Measurements from ENCODE around the gene DUSP12. TPM values are rescaled to one million over a fixed set of nuclear protein-coding genes. Genes with fewer than 3 reads are reported as not detected.

The DUSP12 gene
- total RNA-seq, 1 experiment from 2014 or later, result 29.4 TPM

- ChIA-PET POLR2A (interaction anchor here (0.7 to 2.6 kb wide), 2 partner anchors 23 to 1230 kb away, joined by 3 to 10 read pairs; partner anchors contain the start of gene DUSP12), CTCF (interaction anchor here (0.6 to 2.4 kb wide), 13 partner anchors 9 to 337 kb away, joined by 3 to 23 read pairs (median 4); partner anchors contain the start of gene DUSP12)
- Mint-ChIP-seq H3K27ac (no peak overlapping the region), H3K4me1 (peaks cover 33% of the 10 kb centered on the region), H3K27me3 (ENCODE audit: low read depth) (peaks cover 68% of the 10 kb centered on the region), H3K4me3 (peak overlapping the region; percentile 90), H3K36me3 (no peaks in the 10 kb centered on the region), H3K9me3 (no peaks in the 10 kb centered on the region)
- DNase-seq (ENCODE audit: low spot score), result peak; percentile 81
- ATAC-seq, result peak; percentile 78
- TF ChIP-seq ZBTB21 (CRISPR knock-in tag; IDR thresholded peaks at IDR 0.05; ENCODE audit: borderline replicate concordance) (no peak), ZNF219 (CRISPR knock-in tag; IDR thresholded peaks at IDR 0.05; ENCODE audit: borderline replicate concordance) (0 out of 2 replicates have a peak, but pooled peaks have one; percentile 74), GTF2I (CRISPR knock-in tag; conservative IDR thresholded peaks at IDR 0.05) (no peak), SOX15 (CRISPR knock-in tag; IDR thresholded peaks at IDR 0.05) (no peak), ATF2 (CRISPR knock-in tag; IDR thresholded peaks at IDR 0.05; ENCODE audit: borderline replicate concordance, low read depth) (no peak), TCF7 (CRISPR knock-in tag; IDR thresholded peaks at IDR 0.05; ENCODE audit: low read depth) (0 out of 2 replicates have a peak, but pooled peaks have one; percentile 2), OVOL2 (CRISPR knock-in tag; IDR thresholded peaks at IDR 0.05; ENCODE audit: borderline replicate concordance) (no peak), ZNF396 (CRISPR knock-in tag; IDR thresholded peaks at IDR 0.05; ENCODE audit: borderline replicate concordance) (no peak), NFE2L1 (CRISPR knock-in tag; IDR thresholded peaks at IDR 0.05) (no peak), ZNF423 (CRISPR knock-in tag; IDR thresholded peaks at IDR 0.05) (no peak), CBFB (CRISPR knock-in tag; IDR thresholded peaks at IDR 0.05; ENCODE audit: low read depth) (no peak), RELA (CRISPR knock-in tag; IDR thresholded peaks at IDR 0.05; ENCODE audit: borderline replicate concordance) (no peak; the same call in 1 of the 2 replicates), ATF1 (CRISPR knock-in tag; IDR thresholded peaks at IDR 0.05) (peak; percentile 8; the same call in 1 of the 2 replicates), ZNF671 (CRISPR knock-in tag; IDR thresholded peaks at IDR 0.05) (no peak), ETV6 (CRISPR knock-in tag; IDR thresholded peaks at IDR 0.05) (peak; percentile 48; the same call in 1 of the 2 replicates), ELF4 (CRISPR knock-in tag; IDR thresholded peaks at IDR 0.05; ENCODE audit: low read depth) (no peak), ESRRA (CRISPR knock-in tag; IDR thresholded peaks at IDR 0.05; ENCODE audit: borderline replicate concordance) (0 out of 2 replicates have a peak, but pooled peaks have one; percentile 37), FOXP1 (CRISPR knock-in tag; IDR thresholded peaks at IDR 0.05; ENCODE audit: borderline replicate concordance) (no peak; the same call in 1 of the 2 replicates)
- TF ChIP-seq, protein P1, sequence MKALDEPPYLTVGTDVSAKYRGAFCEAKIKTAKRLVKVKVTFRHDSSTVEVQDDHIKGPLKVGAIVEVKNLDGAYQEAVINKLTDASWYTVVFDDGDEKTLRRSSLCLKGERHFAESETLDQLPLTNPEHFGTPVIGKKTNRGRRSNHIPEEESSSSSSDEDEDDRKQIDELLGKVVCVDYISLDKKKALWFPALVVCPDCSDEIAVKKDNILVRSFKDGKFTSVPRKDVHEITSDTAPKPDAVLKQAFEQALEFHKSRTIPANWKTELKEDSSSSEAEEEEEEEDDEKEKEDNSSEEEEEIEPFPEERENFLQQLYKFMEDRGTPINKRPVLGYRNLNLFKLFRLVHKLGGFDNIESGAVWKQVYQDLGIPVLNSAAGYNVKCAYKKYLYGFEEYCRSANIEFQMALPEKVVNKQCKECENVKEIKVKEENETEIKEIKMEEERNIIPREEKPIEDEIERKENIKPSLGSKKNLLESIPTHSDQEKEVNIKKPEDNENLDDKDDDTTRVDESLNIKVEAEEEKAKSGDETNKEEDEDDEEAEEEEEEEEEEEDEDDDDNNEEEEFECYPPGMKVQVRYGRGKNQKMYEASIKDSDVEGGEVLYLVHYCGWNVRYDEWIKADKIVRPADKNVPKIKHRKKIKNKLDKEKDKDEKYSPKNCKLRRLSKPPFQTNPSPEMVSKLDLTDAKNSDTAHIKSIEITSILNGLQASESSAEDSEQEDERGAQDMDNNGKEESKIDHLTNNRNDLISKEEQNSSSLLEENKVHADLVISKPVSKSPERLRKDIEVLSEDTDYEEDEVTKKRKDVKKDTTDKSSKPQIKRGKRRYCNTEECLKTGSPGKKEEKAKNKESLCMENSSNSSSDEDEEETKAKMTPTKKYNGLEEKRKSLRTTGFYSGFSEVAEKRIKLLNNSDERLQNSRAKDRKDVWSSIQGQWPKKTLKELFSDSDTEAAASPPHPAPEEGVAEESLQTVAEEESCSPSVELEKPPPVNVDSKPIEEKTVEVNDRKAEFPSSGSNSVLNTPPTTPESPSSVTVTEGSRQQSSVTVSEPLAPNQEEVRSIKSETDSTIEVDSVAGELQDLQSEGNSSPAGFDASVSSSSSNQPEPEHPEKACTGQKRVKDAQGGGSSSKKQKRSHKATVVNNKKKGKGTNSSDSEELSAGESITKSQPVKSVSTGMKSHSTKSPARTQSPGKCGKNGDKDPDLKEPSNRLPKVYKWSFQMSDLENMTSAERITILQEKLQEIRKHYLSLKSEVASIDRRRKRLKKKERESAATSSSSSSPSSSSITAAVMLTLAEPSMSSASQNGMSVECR (CRISPR knock-in tag; IDR thresholded peaks at IDR 0.05; ENCODE audit: borderline replicate concordance), result 0 out of 2 replicates have a peak, but pooled peaks have one; percentile 15
- TF ChIP-seq, protein P2, sequence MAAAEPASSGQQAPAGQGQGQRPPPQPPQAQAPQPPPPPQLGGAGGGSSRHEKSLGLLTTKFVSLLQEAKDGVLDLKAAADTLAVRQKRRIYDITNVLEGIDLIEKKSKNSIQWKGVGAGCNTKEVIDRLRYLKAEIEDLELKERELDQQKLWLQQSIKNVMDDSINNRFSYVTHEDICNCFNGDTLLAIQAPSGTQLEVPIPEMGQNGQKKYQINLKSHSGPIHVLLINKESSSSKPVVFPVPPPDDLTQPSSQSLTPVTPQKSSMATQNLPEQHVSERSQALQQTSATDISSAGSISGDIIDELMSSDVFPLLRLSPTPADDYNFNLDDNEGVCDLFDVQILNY (CRISPR knock-in tag; IDR thresholded peaks at IDR 0.05), result no peak
- TF ChIP-seq, protein P3, sequence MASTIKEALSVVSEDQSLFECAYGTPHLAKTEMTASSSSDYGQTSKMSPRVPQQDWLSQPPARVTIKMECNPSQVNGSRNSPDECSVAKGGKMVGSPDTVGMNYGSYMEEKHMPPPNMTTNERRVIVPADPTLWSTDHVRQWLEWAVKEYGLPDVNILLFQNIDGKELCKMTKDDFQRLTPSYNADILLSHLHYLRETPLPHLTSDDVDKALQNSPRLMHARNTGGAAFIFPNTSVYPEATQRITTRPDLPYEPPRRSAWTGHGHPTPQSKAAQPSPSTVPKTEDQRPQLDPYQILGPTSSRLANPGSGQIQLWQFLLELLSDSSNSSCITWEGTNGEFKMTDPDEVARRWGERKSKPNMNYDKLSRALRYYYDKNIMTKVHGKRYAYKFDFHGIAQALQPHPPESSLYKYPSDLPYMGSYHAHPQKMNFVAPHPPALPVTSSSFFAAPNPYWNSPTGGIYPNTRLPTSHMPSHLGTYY (CRISPR knock-in tag; IDR thresholded peaks at IDR 0.05), result no peak
- TF ChIP-seq, protein P4, sequence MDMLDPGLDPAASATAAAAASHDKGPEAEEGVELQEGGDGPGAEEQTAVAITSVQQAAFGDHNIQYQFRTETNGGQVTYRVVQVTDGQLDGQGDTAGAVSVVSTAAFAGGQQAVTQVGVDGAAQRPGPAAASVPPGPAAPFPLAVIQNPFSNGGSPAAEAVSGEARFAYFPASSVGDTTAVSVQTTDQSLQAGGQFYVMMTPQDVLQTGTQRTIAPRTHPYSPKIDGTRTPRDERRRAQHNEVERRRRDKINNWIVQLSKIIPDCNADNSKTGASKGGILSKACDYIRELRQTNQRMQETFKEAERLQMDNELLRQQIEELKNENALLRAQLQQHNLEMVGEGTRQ (CRISPR knock-in tag; IDR thresholded peaks at IDR 0.05), result no peak
- TF ChIP-seq, protein P5, sequence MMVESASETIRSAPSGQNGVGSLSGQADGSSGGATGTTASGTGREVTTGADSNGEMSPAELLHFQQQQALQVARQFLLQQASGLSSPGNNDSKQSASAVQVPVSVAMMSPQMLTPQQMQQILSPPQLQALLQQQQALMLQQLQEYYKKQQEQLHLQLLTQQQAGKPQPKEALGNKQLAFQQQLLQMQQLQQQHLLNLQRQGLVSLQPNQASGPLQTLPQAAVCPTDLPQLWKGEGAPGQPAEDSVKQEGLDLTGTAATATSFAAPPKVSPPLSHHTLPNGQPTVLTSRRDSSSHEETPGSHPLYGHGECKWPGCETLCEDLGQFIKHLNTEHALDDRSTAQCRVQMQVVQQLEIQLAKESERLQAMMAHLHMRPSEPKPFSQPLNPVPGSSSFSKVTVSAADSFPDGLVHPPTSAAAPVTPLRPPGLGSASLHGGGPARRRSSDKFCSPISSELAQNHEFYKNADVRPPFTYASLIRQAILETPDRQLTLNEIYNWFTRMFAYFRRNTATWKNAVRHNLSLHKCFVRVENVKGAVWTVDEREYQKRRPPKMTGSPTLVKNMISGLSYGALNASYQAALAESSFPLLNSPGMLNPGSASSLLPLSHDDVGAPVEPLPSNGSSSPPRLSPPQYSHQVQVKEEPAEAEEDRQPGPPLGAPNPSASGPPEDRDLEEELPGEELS (CRISPR knock-in tag; IDR thresholded peaks at IDR 0.05), result 0 out of 2 replicates have a peak, but pooled peaks have one; percentile 46
- TF ChIP-seq, protein P6, sequence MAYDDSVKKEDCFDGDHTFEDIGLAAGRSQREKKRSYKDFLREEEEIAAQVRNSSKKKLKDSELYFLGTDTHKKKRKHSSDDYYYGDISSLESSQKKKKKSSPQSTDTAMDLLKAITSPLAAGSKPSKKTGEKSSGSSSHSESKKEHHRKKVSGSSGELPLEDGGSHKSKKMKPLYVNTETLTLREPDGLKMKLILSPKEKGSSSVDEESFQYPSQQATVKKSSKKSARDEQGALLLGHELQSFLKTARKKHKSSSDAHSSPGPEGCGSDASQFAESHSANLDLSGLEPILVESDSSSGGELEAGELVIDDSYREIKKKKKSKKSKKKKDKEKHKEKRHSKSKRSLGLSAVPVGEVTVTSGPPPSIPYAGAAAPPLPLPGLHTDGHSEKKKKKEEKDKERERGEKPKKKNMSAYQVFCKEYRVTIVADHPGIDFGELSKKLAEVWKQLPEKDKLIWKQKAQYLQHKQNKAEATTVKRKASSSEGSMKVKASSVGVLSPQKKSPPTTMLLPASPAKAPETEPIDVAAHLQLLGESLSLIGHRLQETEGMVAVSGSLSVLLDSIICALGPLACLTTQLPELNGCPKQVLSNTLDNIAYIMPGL (CRISPR knock-in tag; IDR thresholded peaks at IDR 0.05), result peak; percentile 13; the same call in 1 of the 2 replicates
These were observed 22.9 kb upstream of the DUSP12 start for GRCh38 chr1:161726473-161727255.
